SU-DHL-6 (cell line): Measurements from ENCODE around the gene UBE2L5.
A peak's percentile ranks its signal among the peaks of the same experiment; 100 is the strongest.

Experiments
- H2AFZ ChIP-seq: fragments of 200-600 bp; sonication (generic); 2 replicates; pipeline ENCODE4 v1.6.1; 2014; ENCODE audit warnings: low read depth, mild to moderate bottlenecking, moderate library complexity, mixed read lengths, antibody characterized with exemption, low read length; ENCODE audit not compliant: severe bottlenecking
- H3F3A ChIP-seq: fragments of 200-600 bp; shearing (Covaris generic); 2 replicates; pipeline ENCODE4 v1.6.0; 2016; ENCODE audit warnings: antibody characterized with exemption, mild to moderate bottlenecking; ENCODE audit not compliant: insufficient read depth
- H3K27ac ChIP-seq: fragments of 200-600 bp; sonication (generic); 2 replicates; pipeline ENCODE4 v1.5.1; 2016; ENCODE audit warnings: low read depth, mild to moderate bottlenecking, low read length, moderate library complexity, mixed read lengths
- H3K27me3 ChIP-seq: fragments of 200-600 bp; sonication (generic), shearing (Covaris generic); 2 replicates; pipeline ENCODE4 v1.6.0; 2014; ENCODE audit warnings: mild to moderate bottlenecking, low read length
- H3K36me3 ChIP-seq: fragments of 200-600 bp; sonication (generic); 2 replicates; pipeline ENCODE4 v1.6.1; 2014; ENCODE audit warnings: mild to moderate bottlenecking, low read length, mixed read lengths
- H3K4me2 ChIP-seq: fragments of 300-600, 200-600 bp; shearing (Covaris generic), sonication (generic); 2 replicates; pipeline ENCODE4 v1.6.0; 2014; ENCODE audit warnings: low read length, low read depth, mild to moderate bottlenecking; ENCODE audit not compliant: poor library complexity, severe bottlenecking
- H3K4me3 ChIP-seq: fragments of 200-600 bp; sonication (generic); 2 replicates; pipeline ENCODE4 v1.5.1; 2014; ENCODE audit warnings: antibody characterized with exemption, low read length, mild to moderate bottlenecking, mixed read lengths; ENCODE audit not compliant: insufficient read depth, poor library complexity, severe bottlenecking
- H3K79me2 ChIP-seq: fragments of 200-600 bp; sonication (generic); 2 replicates; pipeline ENCODE4 v1.6.1; 2014; ENCODE audit warnings: mild to moderate bottlenecking, low read length, moderate library complexity; ENCODE audit not compliant: insufficient read depth
- H3K9ac ChIP-seq: fragments of 200-600 bp; sonication (generic); 2 replicates; pipeline ENCODE4 v1.7.0; 2014; ENCODE audit warnings: mild to moderate bottlenecking, low read length
- H3K9me2 ChIP-seq: fragments of 200-600 bp; sonication (generic); replicated peaks from 2 replicates; pipeline ENCODE4 v1.6.1; 2014; ENCODE audit warnings: low read length; ENCODE audit not compliant: insufficient read depth
- H3K9me3 ChIP-seq: fragments of 200-600 bp; sonication (generic); 2 replicates; pipeline ENCODE4 v1.6.1; 2014; ENCODE audit warnings: low read length, mixed read lengths; ENCODE audit not compliant: insufficient read depth
- H4K20me1 ChIP-seq: fragments of 200-600 bp; sonication (generic); 2 replicates; pipeline ENCODE4 v1.6.1; 2014; ENCODE audit warnings: low read depth, mild to moderate bottlenecking, antibody characterized with exemption, low read length, moderate library complexity, mixed read lengths
- CTCF ChIP-seq: fragments of 200-600 bp; sonication (generic); IDR thresholded peaks from one replicate; pipeline ENCODE4 v1.5.1; 2017; ENCODE audit warnings: antibody characterized with exemption, mild to moderate bottlenecking, low read length, moderate library complexity; ENCODE audit not compliant: insufficient read depth, poor library complexity, severe bottlenecking
- EZH2phosphoT487 ChIP-seq: fragments of 200-600 bp; sonication (generic), shearing (Covaris generic); conservative IDR thresholded peaks from 2 replicates; pipeline ENCODE4 v1.6.1; 2018; ENCODE audit warnings: mild to moderate bottlenecking, antibody characterized with exemption, low read length, moderate library complexity, mixed read lengths

The UBE2L5 gene

GRCh38 chr13:30465593-30466357 is 43.5 kb downstream of the UBE2L5 start, which contains the start of gene HMGB1:
TSS of gene HMGB1 (minus strand) at chr13:30465936. CDS start at chr13:30463680, 2,256 bp downstream.
- Histone ChIP-seq H3K79me2 (peaks cover 42% of the 10 kb centered on the region), H2AFZ (peak within 1 kb of the TSS; percentile 62), H3K27me3 (no peaks in the 10 kb centered on the region), H3K4me2 (peak within 1 kb of the TSS; percentile 92), H3K27ac (peak within 1 kb of the TSS; percentile 96), H3K4me3 (peak within 1 kb of the TSS; percentile 93), H3K9me2 (no peaks in the 10 kb centered on the region), H3K36me3 (peaks cover 21% of the 10 kb centered on the region), H3F3A (peaks cover 50% of the 10 kb centered on the region), H3K9ac (peak within 1 kb of the TSS; percentile 89), H3K9me3 (no peaks in the 10 kb centered on the region), H4K20me1 (no peaks in the 10 kb centered on the region; the same call in 1 of the 2 replicates)
- no peak for TF ChIP-seq EZH2phosphoT487
- no peak for TF ChIP-seq CTCF

GRCh38 chr13:30466358-30466714 is 44.0 kb downstream of the UBE2L5 start:
- peak overlapping the region; percentile 62 for H2AFZ ChIP-seq
- no peaks in the 10 kb centered on the region for H3K27me3 ChIP-seq
- no peaks in the 10 kb centered on the region for H3K9me2 ChIP-seq
- peaks cover 49% of the 10 kb centered on the region for H3F3A ChIP-seq
- H3K27ac ChIP-seq = peak overlapping the region; percentile 96
- H3K9me3 ChIP-seq = no peaks in the 10 kb centered on the region
- H3K4me2 ChIP-seq = peak overlapping the region; percentile 92
- no peaks in the 10 kb centered on the region; the same call in 1 of the 2 replicates for H4K20me1 ChIP-seq
- TF ChIP-seq CTCF (no peak), EZH2phosphoT487 (no peak)
- peaks cover 41% of the 10 kb centered on the region for H3K79me2 ChIP-seq
- H3K36me3 ChIP-seq = peaks cover 20% of the 10 kb centered on the region
- peak overlapping the region; percentile 68 for H3K4me3 ChIP-seq
- H3K9ac ChIP-seq = peak overlapping the region; percentile 89

GRCh38 chr13:30466841-30467252 is 44.6 kb downstream of the UBE2L5 start:
- Histone ChIP-seq H3K9me2 (no peaks in the 10 kb centered on the region), H3F3A (peaks cover 44% of the 10 kb centered on the region), H3K79me2 (peaks cover 36% of the 10 kb centered on the region), H3K36me3 (peaks cover 15% of the 10 kb centered on the region), H3K9ac (peak overlapping the region; percentile 89), H3K27me3 (no peaks in the 10 kb centered on the region), H3K4me3 (peak overlapping the region; percentile 68), H2AFZ (peak overlapping the region; percentile 62), H3K9me3 (no peaks in the 10 kb centered on the region), H3K4me2 (peak overlapping the region; percentile 92), H4K20me1 (no peaks in the 10 kb centered on the region; the same call in 1 of the 2 replicates), H3K27ac (peak overlapping the region; percentile 96)
- TF ChIP-seq CTCF (no peak), EZH2phosphoT487 (no peak)
